RKO (cell line): Measurements from ENCODE around the gene CHD9.
"Not testable (repeated sequence)": the region's sequence is repeated elsewhere in the genome, so short reads cannot be mapped to it uniquely, and the experiment has no call there.

Experiments
- DNase-seq: peaks from one replicate; pipeline ENCODE4 v3.0.0-alpha.2; 2016; ENCODE audit warnings: low spot score

The CHD9 gene

GRCh38 chr16:53207810-53208752, 153.3 kb downstream of the CHD9 start:
- peak; percentile 93 for DNase-seq

- no peak for DNase-seq
Observed at GRCh38 chr16:53209429-53209828, 154.6 kb downstream of the CHD9 start.

GRCh38 chr16:53209877-53210276, 155.1 kb downstream of the CHD9 start:
- peak; percentile 45 for DNase-seq

GRCh38 chr16:53211253-53211652, 156.5 kb downstream of the CHD9 start:
- no peak for DNase-seq

GRCh38 chr16:53212893-53213223, 158.1 kb downstream of the CHD9 start:
- DNase-seq, result no peak

- no peak for DNase-seq
Observed at GRCh38 chr16:53213542-53213941, 158.8 kb downstream of the CHD9 start.

GRCh38 chr16:53216798-53217197, 162.0 kb downstream of the CHD9 start:
- no peak for DNase-seq

- no peak for DNase-seq
Observed at GRCh38 chr16:53219371-53219770, 164.6 kb downstream of the CHD9 start.

- DNase-seq, result no peak
Observed at GRCh38 chr16:53219795-53220454, 165.1 kb downstream of the CHD9 start.

- no peak for DNase-seq
Observed at GRCh38 chr16:53220585-53220984, 165.8 kb downstream of the CHD9 start.

- peak; percentile 60 for DNase-seq
Observed at GRCh38 chr16:53224951-53225533, 170.3 kb downstream of the CHD9 start.

GRCh38 chr16:53232826-53233529, 178.2 kb downstream of the CHD9 start:
- DNase-seq, result no peak

GRCh38 chr16:53234836-53235235, 180.0 kb downstream of the CHD9 start:
- no peak for DNase-seq

- no peak for DNase-seq
Observed at GRCh38 chr16:53235851-53236250, 181.1 kb downstream of the CHD9 start.

- no peak for DNase-seq
Observed at GRCh38 chr16:53249331-53249730, 194.5 kb downstream of the CHD9 start.

GRCh38 chr16:53257001-53257400, 202.2 kb downstream of the CHD9 start:
- peak; percentile 7 for DNase-seq

GRCh38 chr16:53258809-53259208, 204.0 kb downstream of the CHD9 start:
- DNase-seq, result no peak

GRCh38 chr16:53261276-53261675, 206.5 kb downstream of the CHD9 start:
- DNase-seq, result no peak

GRCh38 chr16:53262645-53263044, 207.9 kb downstream of the CHD9 start:
- no peak for DNase-seq

- no peak for DNase-seq
Observed at GRCh38 chr16:53266156-53266555, 211.4 kb downstream of the CHD9 start.

- not testable (repeated sequence) for DNase-seq
Observed at GRCh38 chr16:53278498-53278897, 223.7 kb downstream of the CHD9 start.

GRCh38 chr16:53281280-53281679, 226.5 kb downstream of the CHD9 start:
- DNase-seq, result no peak
